Neural cell (in vitro differentiated cells): ENCODE results near the gene DPY30.

Experiments
- CTCF ChIP-seq: fragments of 450-650 bp; IDR thresholded peaks from 2 replicates; pipeline ENCODE4 v1.5.1; 2014; ENCODE audit warnings: antibody characterized with exemption, mild to moderate bottlenecking, moderate library complexity; ENCODE audit not compliant: poor library complexity, severe bottlenecking
- EP300 ChIP-seq: fragments of 450-650 bp; conservative IDR thresholded peaks from 2 replicates; pipeline ENCODE4 v1.6.1; 2014; ENCODE audit warnings: antibody characterized with exemption, mild to moderate bottlenecking, moderate library complexity; ENCODE audit not compliant: poor library complexity, severe bottlenecking
- EZH2 ChIP-seq: fragments of 200-600, 300-800 bp; shearing (Covaris generic), sonication (generic); IDR thresholded peaks from 2 replicates; pipeline ENCODE4 v1.6.1; 2014; ENCODE audit warnings: antibody characterized with exemption, low read length, borderline replicate concordance, mild to moderate bottlenecking; ENCODE audit not compliant: insufficient read depth, poor library complexity, severe bottlenecking
- MXI1 ChIP-seq: fragments of 450-650 bp; conservative IDR thresholded peaks from 2 replicates; pipeline ENCODE4 v1.6.1; 2014; ENCODE audit warnings: antibody characterized with exemption, mild to moderate bottlenecking; ENCODE audit not compliant: poor library complexity, severe bottlenecking
- POLR2AphosphoS5 ChIP-seq: IDR thresholded peaks from 2 replicates; pipeline ENCODE4 v1.6.1; 2012
- RAD21 ChIP-seq: fragments of 450-650 bp; conservative IDR thresholded peaks from 2 replicates; pipeline ENCODE4 v1.6.1; 2014; ENCODE audit warnings: antibody characterized with exemption, mild to moderate bottlenecking, moderate library complexity
- SMC3 ChIP-seq: fragments of 450-650 bp; conservative IDR thresholded peaks from 2 replicates; pipeline ENCODE4 v1.6.1; 2014; ENCODE audit warnings: antibody characterized with exemption, mild to moderate bottlenecking, moderate library complexity; ENCODE audit not compliant: poor library complexity
- TAF1 ChIP-seq: IDR thresholded peaks from 2 replicates; pipeline ENCODE4 v1.6.1; 2012; ENCODE audit warnings: low read depth
- TF ChIP-seq, protein P1 (sequence below): IDR thresholded peaks from 2 replicates; pipeline ENCODE4 v1.6.1; 2012; ENCODE audit warnings: borderline replicate concordance

GRCh38 chr2:31978436-31978835 lies 61.2 kb downstream of the DPY30 start:
- TF ChIP-seq EP300 (no peak), POLR2AphosphoS5 (no peak), RAD21 (no peak), CTCF (no peak), EZH2 (no peak), TAF1 (no peak), SMC3 (no peak), MXI1 (no peak)
- TF ChIP-seq, protein P1, sequence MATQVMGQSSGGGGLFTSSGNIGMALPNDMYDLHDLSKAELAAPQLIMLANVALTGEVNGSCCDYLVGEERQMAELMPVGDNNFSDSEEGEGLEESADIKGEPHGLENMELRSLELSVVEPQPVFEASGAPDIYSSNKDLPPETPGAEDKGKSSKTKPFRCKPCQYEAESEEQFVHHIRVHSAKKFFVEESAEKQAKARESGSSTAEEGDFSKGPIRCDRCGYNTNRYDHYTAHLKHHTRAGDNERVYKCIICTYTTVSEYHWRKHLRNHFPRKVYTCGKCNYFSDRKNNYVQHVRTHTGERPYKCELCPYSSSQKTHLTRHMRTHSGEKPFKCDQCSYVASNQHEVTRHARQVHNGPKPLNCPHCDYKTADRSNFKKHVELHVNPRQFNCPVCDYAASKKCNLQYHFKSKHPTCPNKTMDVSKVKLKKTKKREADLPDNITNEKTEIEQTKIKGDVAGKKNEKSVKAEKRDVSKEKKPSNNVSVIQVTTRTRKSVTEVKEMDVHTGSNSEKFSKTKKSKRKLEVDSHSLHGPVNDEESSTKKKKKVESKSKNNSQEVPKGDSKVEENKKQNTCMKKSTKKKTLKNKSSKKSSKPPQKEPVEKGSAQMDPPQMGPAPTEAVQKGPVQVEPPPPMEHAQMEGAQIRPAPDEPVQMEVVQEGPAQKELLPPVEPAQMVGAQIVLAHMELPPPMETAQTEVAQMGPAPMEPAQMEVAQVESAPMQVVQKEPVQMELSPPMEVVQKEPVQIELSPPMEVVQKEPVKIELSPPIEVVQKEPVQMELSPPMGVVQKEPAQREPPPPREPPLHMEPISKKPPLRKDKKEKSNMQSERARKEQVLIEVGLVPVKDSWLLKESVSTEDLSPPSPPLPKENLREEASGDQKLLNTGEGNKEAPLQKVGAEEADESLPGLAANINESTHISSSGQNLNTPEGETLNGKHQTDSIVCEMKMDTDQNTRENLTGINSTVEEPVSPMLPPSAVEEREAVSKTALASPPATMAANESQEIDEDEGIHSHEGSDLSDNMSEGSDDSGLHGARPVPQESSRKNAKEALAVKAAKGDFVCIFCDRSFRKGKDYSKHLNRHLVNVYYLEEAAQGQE = no peak
